ENCODE results near the gene SOHLH1.
"Not testable (repeated sequence)": the region's sequence is repeated elsewhere in the genome, so short reads cannot be mapped to it uniquely, and the experiment has no call there.

Gene SOHLH1

DNA sequence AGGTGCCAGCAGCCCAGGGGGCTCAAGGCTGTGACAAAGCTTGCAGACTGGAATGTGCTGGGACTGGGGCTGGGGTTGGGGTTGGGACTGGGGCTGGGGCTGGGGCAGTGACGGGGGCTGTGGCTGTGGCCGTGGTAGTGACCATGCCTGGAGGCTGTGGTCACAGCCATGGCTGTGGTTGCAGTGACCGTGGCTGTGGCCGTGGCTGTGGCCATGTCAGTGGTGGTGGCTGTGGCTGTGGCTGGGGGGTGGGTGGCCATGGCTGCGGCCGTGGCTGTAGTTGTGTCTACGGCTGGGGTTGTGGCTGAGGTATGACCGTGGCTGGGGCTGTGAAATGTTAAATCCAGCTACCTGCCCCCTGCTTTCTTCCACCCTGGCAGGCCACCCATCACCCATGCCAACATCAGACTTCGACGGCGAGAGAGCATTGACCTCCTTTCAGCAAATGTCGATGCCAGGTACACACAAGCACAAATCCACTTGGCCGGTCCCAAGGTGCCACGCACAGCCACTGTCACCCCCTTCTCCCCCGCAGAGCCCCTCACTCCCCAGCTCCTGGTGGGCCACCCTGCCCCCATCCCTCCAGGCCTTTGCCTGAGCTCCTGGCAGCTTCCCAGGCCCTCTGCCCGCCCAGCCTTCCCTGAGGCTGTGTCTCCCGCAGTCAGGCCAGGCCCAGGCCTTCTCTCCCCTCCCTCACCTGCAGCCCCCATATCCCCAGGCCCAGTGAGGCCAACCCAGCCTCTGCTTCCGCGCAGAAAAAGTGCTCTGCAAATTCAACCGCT, 20.9 kb downstream of the SOHLH1 start:
- no peak for DNase-seq (ENCODE audit: low read depth)

DNA sequence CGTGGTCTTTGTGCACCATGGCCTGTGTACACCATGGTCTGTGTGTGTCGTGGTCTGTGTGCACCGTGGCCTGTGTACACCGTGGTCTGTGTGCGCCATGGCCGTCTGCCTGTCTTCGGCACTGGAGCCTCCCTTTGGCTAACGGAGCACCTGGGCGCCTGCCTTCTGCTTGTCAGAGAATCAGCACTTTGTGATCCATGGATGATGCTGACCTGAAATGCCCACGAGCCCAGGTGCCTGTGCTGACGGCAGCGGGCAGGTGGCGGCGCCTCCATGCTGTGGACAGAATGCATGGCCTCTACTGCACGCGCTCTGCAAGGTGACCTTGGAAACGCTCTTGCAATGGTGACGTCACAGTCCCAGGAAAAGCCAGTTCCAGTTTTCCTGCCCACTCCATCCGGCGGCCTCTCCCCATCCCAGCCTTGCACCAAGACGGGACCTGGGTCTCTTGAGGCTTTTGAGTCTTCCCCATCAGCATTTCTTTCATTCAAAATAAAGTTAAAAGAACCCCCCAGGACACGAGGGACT, 21.6 kb downstream of the SOHLH1 start:
- DNase-seq (ENCODE audit: low read depth) = no peak

DNA sequence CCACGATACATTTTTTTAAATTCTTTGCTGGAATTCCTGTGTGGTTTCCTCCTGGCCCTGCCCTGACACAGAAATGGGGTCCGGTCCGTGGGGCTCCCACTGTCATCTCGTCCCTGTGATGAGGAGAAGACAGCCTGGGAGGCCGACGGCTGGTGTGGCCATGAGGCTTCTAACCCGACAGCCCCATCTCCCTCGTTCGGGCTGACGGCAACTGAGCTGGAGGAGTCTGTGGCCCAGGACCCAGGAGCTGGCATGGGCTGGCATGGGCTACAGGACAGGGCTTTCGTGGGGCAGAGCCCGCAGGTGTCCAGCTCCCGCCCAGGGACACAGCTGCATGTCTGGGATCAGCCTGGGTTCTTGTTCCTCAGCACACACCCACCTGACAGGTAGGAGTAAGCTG, 22.4 kb downstream of the SOHLH1 start:
- DNase-seq (ENCODE audit: low read depth) = no peak

DNA sequence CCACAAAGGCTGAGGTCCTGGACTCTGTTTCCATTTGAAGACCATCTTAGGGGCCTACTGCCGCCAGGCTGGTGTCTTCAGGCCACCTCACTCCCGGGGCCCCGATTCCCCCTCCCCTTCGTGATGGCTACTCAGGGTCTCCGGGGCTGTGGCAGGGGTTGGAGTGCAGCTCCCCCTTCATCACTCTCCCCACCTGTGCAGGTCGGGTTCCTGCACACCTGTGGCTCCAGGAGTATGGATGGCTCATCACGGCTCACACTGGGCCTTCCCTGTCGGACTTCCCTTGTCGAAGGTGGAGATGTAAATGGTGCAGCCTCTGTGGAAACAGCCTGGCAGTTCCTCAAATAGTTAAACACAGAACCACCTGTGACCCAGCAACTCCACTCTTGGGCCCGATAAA, 24.3 kb downstream of the SOHLH1 start:
- DNase-seq (ENCODE audit: low read depth) = no peak

DNA sequence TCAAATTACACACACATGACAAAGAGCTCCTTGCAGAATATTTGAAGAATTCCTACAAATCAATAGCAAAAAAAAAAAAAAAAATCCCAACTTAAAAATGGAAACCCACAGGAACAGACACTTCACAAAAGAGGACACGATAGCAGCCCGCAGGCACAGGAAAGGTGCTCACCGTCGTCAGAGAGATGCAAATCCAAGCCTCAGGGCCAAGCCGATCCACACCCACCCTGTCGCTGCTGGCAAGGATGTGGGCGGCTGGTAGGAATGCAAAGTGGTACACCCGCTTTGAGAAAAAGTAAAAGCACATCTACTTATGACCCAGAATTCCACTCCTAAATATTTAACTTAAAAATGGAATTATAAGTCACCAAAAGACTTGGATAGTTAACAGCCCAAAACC, 25.3 kb downstream of the SOHLH1 start:
- no peak for DNase-seq (ENCODE audit: low read depth)

DNA sequence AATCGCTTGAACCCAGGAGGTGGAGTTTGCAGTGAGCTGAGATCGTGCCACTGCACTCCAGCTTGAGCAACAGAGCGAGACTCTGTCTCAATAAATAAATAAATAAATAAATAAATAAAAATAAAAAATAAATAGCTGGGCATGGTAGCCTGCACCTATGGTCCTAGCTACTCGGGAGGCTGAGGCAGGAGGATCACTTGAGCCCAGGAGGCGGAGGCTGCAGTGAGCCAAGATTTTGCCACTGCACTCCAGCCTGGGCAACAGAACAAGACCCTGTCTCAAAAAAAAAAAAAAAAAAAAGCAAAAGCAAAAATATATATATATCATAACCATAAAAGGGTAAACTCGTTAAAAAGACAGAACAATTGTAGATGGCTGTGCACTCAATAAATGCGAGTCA, 26.5 kb downstream of the SOHLH1 start:
- DNase-seq (ENCODE audit: low read depth) = not testable (repeated sequence)

DNA sequence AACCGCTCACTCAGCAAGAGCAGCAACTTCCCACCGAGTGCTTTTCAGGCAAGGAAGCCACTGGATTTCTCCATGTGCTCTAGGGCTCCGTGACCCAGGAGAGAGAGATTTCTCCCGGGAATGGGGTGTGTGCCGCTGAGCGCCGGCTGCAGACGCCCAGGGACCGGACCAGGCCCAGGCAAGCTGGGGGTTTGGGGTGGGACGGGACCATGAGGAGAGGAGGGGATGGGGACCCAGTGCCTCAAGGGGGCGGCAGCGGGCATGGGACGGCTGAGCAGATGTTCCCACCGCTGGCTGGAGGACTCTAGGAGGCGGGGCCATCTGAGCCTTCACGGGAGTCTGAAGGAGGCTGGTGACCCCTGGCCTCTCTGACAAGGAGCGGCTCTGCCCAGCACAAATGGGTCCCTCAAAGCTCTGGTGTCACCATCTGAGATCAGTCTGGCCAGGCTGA, 27.7 kb downstream of the SOHLH1 start:
- no peak for DNase-seq (ENCODE audit: low read depth)

DNA sequence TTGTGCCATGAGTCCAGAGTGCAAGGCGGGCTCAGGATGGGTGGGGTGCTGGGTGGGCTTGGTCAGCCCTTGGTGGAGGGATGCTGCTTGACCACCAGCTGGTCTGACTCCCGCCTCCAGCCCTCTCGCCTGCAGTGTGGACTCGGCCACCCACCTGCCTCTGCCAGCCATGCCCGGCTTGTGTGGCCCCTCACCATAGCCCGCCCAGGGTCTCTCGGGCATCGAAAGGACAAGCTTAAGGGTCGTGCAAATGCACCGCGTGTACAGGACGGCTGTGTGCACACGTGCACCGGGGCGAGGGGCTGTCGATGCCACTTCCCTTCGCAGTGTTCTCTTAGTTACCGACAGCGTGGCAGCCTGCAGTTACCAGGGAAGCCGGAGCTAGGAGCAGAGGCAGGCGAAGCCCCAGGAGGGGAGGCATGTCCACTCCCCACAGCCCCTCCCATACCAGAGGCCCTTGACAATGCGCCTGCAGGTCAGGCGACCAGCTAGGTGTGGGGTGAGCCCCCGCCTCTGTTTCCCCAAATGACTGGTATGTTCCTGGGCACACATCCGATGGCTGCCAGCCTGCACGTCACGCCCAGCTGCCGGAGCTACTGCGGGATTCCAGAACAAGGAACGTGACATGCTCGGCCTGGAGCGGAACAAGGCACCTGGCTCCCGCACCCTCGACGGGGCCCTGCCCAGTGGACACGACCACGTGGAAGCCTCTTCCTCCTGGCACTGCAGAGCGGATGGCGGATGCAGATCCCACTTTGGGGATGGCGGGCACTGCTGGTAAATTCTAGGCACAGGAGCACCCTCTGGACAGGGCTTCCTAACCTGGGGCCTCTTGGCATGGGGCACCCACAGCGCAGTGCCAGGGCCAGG, 28.3 kb downstream of the SOHLH1 start:
- DNase-seq (ENCODE audit: low read depth) = no peak

DNA sequence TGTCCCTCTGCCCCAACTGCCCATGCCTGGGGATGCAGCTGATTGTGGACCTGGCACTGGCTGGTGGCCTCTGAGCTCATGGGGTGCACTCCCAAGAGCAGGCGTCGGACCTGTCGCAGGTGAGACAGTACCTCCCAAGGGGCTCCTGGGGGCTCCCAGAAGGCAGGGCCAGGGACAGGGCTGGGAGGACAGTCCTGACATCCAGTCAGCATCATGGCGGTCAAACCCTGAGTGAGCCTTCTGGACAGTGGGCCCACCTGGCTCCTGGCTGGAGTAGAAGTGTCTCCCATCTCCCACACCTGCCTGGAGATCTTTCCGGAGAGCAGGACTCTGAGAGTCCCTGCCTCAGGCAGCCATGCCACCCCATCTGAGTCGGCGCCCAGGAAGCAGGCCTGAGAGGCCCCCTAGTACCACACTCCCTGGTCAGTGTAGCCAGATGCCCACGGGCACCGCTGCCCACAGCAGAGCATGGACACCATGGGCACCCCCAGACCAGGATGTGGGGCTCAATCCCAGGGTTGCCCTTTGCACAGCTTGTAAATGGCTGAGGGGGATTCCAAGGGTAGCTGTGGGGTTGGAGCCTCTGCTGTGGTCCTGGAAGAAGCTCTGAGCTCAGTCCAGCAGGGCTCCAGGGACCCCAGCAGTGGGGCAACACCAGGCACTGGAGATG, 29.5 kb downstream of the SOHLH1 start:
- no peak for DNase-seq (ENCODE audit: low read depth)

DNA sequence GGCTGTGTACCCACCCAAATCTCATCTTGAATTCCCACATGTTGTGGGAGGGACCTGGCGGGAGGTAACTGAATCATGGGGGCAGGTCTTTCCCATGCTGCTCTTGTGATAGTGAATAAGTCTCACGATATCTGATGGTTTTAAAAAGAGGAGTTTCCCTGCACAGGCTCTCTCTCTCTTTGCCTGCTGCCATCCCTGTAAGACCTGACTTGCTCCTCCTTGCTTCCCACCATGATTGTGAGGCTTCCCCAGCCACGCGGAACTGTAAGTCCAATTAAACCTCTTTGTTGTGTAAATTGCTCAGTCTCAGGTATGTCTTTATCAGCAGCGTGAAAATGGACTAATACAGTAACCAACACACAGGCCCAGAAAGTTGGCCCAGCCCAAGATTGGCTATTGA, 30.3 kb downstream of the SOHLH1 start:
- DNase-seq (ENCODE audit: low read depth) = not testable (repeated sequence)

DNA sequence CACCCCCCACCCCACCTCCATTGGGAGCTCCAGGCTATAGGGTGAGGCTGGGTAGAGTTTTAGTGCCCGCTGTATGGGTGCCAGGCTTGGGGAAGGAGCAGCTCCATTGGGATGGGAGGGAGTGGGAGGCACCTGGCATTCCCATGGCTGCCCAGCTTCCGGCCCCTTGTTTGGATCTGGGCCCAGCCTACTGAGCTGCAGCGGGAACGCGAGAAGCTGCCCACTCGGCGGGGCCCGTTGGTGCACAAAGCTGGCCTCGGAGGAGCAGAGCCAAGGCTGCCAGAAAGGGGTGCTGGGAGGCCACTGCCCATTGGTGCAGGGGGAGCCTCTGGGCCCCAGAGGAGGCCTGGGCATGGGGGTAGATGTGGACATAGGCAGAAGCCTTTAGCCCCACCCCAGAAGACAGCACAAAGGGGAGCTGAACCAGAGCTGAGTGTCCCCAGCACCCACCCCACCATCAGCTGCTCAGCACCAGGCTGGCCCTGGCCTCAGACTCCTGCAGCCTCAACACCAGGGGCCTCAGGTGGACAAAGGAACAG, 31.7 kb downstream of the SOHLH1 start:
- DNase-seq (ENCODE audit: low read depth) = no peak

DNA sequence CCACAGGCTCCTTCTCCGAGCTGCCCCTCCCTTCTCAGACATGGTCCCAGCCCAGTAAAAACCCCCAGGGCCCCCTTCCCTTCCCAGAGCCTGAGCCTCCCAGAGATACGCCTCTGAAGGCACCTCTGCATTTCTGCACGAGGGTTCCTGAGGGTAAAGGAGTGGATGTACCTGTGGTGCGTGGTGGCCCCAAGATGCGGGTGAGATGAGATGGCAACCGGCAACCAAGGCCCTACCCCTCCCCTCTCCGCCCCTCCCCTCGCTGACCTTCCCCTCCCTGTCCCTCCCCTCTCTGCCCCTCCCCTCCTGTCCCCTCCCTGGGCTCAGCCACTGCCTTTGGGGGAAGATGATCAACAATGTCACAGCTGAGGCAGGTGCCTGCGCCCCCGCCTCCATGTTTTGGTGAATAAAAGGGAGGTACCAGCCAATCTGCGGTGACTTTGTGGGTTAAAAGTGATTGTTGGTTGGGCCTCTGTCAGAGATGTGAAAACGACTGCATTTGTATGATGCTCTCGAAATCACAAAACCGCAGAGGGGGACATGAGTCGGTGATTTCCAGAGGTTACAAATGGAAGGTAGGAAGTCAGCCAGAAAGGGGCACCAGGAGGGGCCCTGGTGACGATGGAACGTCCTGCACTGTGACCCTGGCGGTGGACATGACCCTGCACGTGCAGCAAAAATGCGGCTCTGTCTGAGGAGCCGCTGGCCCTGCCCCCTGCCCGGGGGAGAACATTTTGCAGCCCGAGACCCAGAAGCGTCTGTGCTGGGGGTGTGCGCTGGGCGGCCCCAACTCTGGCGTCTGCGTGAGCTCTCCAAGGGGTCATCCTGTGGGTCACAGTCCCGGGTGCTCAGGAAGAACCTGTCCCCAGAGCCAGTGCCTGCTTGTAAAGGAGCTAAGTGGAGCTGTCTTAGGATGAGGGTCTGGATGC, 32.5 kb downstream of the SOHLH1 start:
- no peak for DNase-seq (ENCODE audit: low read depth)

DNA sequence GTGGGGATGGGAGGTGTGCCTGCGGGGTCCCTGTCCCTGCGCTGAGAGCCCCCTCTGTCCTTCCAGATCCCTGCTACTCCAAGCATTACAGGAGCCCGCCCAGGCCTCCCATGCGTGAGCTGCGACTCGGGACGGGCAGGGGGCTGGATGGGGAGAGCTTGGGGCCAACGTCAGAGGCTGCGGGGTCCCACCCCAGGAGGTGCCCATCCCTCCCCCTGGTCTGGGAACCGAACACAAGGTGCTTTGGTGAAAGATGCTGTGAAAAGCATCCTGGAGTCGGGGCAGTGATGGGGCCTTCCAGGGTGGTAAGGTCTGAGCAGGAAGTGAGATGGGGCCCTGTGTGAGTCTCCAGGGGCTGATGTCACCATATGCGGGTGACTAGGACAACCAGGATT, 33.5 kb downstream of the SOHLH1 start:
- DNase-seq (ENCODE audit: low read depth) = no peak

DNA sequence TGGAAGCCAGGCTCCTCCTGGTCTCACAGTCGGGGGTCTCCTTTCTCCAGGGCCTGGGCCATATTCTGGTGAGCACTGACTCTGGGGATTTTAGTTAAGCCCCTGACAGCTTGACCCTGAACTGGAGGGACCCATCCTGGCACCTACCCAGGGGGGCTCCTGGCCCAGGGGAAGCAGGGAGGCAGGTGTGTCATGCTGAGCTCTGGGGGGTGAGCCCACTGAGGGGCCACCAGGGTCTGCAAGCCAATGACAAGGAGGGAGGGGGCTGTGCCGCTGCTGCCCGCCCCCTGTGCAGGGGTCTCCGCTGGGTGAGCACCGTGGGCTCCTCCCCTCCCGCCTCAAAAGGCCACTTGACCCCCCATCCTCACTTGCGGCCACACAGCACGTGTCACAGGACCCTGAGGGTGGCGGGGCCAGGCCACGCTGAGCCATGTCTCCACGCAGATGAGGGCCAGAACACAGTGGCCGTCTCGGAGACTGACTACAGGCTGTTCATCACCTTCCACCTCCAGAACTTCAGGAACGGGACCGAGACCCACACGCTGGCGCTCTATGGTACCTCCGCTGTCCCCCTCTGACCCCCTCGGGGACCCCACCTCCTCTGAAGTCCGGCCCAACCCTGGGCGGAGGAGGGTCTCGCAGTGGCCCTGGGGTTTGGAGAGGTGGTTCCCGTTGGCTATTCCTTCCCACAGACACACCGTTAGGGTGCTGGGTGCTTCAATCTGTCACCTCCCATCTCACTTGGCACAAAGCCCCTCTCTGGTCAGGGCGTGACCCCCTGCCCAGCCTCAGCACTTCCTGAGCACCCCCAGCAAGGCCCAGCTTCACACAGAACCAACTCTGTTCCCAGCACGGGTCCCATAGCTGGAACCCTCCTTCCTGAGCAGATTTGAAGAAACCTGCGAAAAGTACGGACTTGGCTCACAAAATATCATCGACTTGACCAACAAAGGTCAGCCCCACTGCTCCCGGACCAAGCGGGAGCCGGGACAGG, 34.2 kb downstream of the SOHLH1 start:
- DNase-seq (ENCODE audit: low read depth) = no peak

DNA sequence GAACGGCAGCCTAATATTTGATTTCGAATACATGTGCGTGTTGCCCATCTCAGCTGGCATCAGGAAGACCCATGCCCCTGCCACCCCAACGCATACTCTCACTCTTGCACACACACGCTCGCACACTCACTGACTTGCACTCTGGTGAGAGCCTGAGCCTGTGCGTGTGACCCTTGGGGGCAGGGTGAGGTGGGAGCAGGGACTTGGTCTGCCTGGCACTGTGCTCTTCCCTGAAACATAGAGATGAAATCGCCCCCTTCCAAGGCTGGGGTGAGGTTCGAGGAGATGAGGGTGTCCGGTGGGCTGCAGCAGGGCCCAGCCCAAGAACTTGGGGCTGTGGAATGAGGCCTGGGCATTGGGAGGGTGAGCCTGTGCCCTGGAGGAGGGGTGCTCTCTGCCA, 35.0 kb downstream of the SOHLH1 start:
- no peak for DNase-seq (ENCODE audit: low read depth)

DNA sequence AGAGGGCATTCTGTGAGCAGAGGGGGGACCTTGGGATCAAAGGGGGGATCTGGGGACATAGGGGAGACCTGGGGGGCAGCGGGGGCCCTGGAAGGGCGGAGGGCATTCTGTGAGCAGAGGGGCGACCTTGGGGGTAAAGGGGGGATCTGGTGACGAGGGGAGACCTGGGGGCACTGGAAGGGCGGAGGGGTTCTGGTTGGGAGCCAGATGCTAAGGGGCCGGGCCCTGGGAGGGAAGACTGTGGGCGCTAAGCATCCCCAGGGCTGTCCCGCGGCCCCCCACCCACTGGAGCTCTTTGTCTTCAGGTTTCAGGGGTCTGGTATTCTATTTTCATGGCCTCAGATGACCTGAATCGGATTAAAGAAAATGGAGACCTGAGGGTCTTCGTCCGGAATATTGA, 35.4 kb downstream of the SOHLH1 start:
- no peak for DNase-seq (ENCODE audit: low read depth)

DNA sequence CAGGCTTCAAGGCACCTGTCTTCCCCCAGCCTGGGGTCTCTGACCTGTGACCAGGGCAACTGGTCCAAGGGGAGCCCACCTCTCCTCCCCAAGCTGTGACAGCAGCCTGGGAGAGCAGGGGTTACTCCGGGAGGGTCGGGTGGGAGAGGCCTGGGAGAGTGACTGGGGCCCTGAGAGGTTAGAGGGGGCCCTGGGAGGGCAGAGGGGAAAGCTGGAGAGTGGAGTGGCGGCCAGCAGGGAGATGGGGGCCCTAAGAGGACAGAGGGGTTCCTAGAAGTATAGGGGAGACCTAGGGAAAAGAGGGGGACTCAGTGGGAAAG, 35.9 kb downstream of the SOHLH1 start:
- DNase-seq (ENCODE audit: low read depth) = no peak

DNA sequence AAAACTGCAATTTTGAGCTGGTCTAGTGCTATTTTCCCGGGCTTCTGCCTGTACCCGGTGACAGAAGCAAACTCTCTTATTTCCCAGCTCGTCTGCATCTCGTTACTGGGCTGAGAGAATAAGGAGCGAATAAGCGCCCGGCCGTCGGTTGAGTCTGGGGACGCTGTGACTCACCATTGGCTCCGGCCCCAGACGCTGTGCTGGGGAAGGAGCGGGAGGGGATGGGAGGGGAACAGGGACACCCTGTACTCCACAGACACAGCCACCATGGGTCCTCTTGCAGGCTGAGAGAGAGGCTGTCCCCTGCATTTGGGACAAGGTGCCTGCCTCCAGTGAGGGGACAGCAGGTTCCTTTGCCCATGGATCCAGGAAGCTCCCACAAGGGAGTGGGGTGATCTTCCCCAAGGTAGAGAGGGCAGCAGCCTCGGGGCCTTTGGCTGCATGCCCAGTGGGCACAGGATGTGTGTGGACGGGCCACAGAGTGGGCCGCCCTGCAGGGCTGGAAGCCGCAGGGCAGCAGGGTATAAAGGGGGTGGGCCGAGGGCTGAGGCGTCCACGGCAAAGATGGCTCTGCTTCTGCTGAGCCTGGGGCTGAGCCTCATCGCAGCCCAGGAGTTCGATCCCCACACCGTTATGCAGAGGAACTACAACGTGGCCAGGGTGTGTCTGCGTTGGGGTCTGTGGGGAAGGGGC, 36.4 kb downstream of the SOHLH1 start, which contains the start of gene LCN9:
TSS of gene LCN9 (plus strand) at position 552 of the 693 bp plus-strand sequence. CDS start at position 565, 13 bp downstream.
- DNase-seq (ENCODE audit: low read depth) = no peak

All from stimulated activated CD8-positive, alpha-beta memory T cell treated with anti-CD3 and anti-CD28 coated beads, Interleukin-12 subunit alpha, Interleukin-12 subunit beta, amount 100 ng/mL, for 1 hour (primary cell).